Spleen (tissue), 7 donors: ENCODE measurements around the gene MAP1LC3B.

Experiments
- POLR2AphosphoS5 ChIP-seq, 3 donors: sonication (generic); formaldehyde crosslinking; IDR thresholded peaks; one replicate each; pipeline ENCODE4 v1.5.1; 2017; ENCODE audit warnings: antibody characterized with exemption in 3 of 3
- TF ChIP-seq, protein P1 (sequence below), 11 experiments: fragments of 200-600 bp in 7 of 11; fragments of 450-650 bp in 4 of 11; sonication (generic) in 4 of 11; IDR thresholded peaks in 8 of 11; conservative IDR thresholded peaks in 3 of 11; 1 replicate in 7 of 11; 2 replicates in 4 of 11; pipeline versions ENCODE4 v1.4.0 to v1.8.0; 2016 to 2021; ENCODE audit warnings: antibody characterized with exemption in 11 of 11, inconsistent platforms in 4 of 11, mild to moderate bottlenecking in 1 of 11
- donor health status: DM: no; HTN: no; CAD: no; lungs with moderate emphysema.
- donor health status: DM: no; HTN: no; CAD: no.
- donor health status: DM: no; HTN: no; CAD: no.

DNA sequence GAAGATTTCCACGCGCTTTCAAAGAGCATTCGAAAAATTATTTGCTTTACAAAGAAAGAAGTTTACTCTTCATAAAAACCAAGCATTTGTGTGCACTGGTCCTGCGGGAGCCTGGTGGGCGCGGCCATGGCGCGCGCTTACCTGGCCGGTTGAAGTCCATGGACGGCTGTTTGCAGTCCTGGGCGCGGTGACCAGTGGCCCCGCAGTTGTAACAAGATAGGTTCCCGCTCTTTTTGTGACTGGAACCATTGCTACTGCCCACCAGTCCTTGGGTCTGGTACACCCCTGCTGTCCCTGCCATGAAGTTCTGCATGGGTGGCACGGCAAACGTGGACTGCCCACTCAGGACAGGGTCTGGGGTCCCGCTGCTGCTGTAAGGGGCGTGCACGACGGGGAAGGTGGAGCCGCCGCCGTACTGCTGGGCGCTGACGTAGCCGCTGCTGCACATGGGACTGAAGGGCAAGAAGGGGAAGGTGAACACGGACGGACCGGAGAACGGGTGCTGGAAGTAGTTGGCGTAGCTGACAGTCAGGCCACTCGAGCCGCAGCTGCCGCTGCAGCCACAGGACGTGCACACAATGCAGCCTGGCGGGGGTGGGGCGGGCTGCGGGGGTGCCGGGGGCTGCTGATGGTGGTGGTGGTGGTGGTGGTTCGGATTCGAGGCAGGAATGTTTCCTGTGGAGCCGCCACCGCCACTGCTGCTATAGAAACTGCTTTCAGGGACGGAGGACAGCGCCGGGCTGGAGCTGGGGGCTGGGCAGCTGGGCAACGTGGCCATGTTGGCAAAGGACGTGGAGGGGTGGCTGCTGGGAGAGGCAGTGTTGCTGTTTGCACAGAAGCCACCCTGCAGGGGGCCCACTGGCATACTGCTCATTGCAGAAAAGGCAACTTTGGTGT is 19.5 kb downstream of the MAP1LC3B start:
- TF ChIP-seq, protein P1, sequence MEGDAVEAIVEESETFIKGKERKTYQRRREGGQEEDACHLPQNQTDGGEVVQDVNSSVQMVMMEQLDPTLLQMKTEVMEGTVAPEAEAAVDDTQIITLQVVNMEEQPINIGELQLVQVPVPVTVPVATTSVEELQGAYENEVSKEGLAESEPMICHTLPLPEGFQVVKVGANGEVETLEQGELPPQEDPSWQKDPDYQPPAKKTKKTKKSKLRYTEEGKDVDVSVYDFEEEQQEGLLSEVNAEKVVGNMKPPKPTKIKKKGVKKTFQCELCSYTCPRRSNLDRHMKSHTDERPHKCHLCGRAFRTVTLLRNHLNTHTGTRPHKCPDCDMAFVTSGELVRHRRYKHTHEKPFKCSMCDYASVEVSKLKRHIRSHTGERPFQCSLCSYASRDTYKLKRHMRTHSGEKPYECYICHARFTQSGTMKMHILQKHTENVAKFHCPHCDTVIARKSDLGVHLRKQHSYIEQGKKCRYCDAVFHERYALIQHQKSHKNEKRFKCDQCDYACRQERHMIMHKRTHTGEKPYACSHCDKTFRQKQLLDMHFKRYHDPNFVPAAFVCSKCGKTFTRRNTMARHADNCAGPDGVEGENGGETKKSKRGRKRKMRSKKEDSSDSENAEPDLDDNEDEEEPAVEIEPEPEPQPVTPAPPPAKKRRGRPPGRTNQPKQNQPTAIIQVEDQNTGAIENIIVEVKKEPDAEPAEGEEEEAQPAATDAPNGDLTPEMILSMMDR (IDR thresholded peaks at IDR 0.05 in 8 of 11, conservative IDR thresholded peaks at IDR 0.05 in 3 of 11): no peak
- TF ChIP-seq POLR2AphosphoS5 (IDR thresholded peaks at IDR 0.05): peak in 2 of 3 donors; percentile 17 to 60
